Colonic mucosa (tissue), 4 donors: ENCODE results near the gene DUOX2. TPM values are rescaled to one million over a fixed set of nuclear protein-coding genes. Genes with fewer than 3 reads are reported as not detected.

Source experiments
- DNase-seq: peaks from one replicate; pipeline ENCODE4 v3.0.0-alpha.2; 2020
- H3K27ac ChIP-seq: fragments of 200-600 bp; one replicate; pipeline ENCODE4 v1.8.0; 2021
- H3K27me3 ChIP-seq: fragments of 200-600 bp; one replicate; pipeline ENCODE4 v1.8.0; 2021
- H3K36me3 ChIP-seq: fragments of 200-600 bp; one replicate; pipeline ENCODE4 v1.8.0; 2021
- H3K4me1 ChIP-seq: fragments of 200-600 bp; one replicate; pipeline ENCODE4 v1.8.0; 2021; ENCODE audit warnings: mild to moderate bottlenecking
- H3K4me3 ChIP-seq: fragments of 200-600 bp; one replicate; pipeline ENCODE4 v1.8.0; 2021
- H3K9ac ChIP-seq, 2 donors: one replicate each; pipeline ENCODE4 v1.7.0; 2013; ENCODE audit warnings: control low read depth in 2 of 2, low read depth in 2 of 2, low read length in 2 of 2
- H3K9me3 ChIP-seq: fragments of 200-600 bp; one replicate; pipeline ENCODE4 v1.8.0; 2021
- CTCF ChIP-seq: fragments of 200-600 bp; IDR thresholded peaks from one replicate; pipeline ENCODE4 v1.8.0; 2022; ENCODE audit warnings: antibody characterized with exemption, mild to moderate bottlenecking
- intact Hi-C: fragments of 100-400 bp; cut with DNase I; formaldehyde crosslinking; loops from one replicate; pipeline ENCODE4 v1.14.1; 2022
- total RNA-seq, 2 donors: library from RNA; stranded (reverse); fragmentation: NEBNext Ultra II Directional in 1 of 2; extraction: Animal tissue kit (Norgen Biotek cat#: 25700) in 1 of 2; gene quantifications; one replicate each; pipeline ENCODE4 v1.2.1, GENCODE V29; 2021
- donor health status: healthy.
- donor health status: DM: no; HTN: no; CAD: no.
- donor health status: DM: no; HTN: no; CAD: no.

DUOX2 gene
- total RNA-seq, 2 donors from 2014 or later: 40.0 to 111 TPM

DNA sequence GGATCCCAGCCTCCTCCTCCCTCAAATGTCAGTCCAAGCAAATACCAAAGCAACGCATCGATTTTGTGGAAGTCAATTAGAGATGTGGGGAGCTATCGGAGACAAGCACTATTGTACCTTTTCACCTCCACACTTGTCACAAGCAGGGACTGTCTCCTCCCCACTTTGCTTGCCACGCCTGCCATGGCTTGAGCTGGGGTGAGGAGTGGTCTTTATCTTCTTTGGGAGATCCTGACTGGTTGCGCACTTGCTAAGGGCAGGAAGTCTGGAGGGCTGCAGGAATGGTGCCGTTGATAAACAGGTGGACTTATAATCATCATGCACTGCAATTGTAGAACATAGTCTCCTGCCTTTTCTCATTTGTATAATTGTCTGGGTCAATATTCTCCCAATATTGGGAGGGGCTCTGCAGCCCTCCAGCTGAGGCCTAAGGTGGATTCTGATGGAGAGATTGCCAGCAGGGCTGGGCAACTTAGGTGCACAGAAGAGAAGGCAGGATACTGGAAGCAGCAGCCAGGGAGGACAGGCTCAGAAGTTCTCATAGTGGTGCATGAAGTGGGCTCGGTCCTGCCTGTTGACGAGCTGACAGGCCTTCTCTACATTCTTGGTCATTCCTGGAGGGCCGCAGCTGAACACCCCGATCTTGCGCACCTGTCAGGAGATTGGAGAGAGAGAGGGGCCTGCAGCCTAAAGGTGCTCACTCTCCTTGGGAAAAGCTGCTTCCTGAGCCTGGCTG is 20.2 kb downstream of the DUOX2 start:
- no peaks in the 10 kb centered on the region for H3K4me1 ChIP-seq
- no peaks in the 10 kb centered on the region for H3K36me3 ChIP-seq
- no peak overlapping the region for H3K27ac ChIP-seq
- TF ChIP-seq CTCF: no peak
- H3K4me3 ChIP-seq: no peak overlapping the region
- DNase-seq: no peak
- H3K9ac ChIP-seq: no peak overlapping the region
- no peaks in the 10 kb centered on the region for H3K27me3 ChIP-seq
- intact Hi-C loops: no loop called here
- no peaks in the 10 kb centered on the region for H3K9me3 ChIP-seq

DNA sequence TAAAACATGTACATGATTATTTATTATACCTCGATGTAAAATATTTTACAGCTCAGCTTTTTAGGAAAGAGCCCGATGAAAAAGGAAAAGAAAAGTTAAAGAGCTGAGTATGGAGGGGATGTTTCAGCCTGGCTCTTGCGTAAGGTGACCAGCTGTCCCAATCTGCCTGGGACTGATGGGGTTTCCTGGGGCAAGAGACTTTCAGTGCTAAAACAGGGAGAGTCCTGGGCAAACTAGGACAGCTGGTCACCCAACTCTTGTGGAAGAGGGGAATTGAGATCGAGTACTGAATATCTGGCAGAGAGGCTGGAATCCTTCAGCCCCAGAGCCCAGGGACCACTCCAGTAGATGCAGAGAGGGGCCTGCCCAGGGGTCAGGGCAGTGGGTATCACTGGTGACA is 21.0 kb downstream of the DUOX2 start:
- H3K4me1 ChIP-seq: no peaks in the 10 kb centered on the region
- TF ChIP-seq CTCF: no peak
- no peak overlapping the region for H3K4me3 ChIP-seq
- H3K9me3 ChIP-seq: no peaks in the 10 kb centered on the region
- no peak for DNase-seq
- no peaks in the 10 kb centered on the region for H3K36me3 ChIP-seq
- no peak overlapping the region for H3K27ac ChIP-seq
- intact Hi-C loops: no loop called here
- H3K9ac ChIP-seq: no peak overlapping the region
- H3K27me3 ChIP-seq: no peaks in the 10 kb centered on the region

GRCh38 chr15:45091576-45091975 is 22.4 kb downstream of the DUOX2 start:
- Histone ChIP-seq H3K27ac (no peak overlapping the region), H3K36me3 (no peaks in the 10 kb centered on the region), H3K4me3 (no peak overlapping the region), H3K9ac (no peak overlapping the region), H3K27me3 (no peaks in the 10 kb centered on the region), H3K4me1 (no peaks in the 10 kb centered on the region), H3K9me3 (no peaks in the 10 kb centered on the region)
- intact Hi-C loops: no loop called here
- no peak for TF ChIP-seq CTCF
- DNase-seq: no peak

- Histone ChIP-seq H3K27ac (no peak overlapping the region), H3K9me3 (no peaks in the 10 kb centered on the region), H3K4me3 (no peak overlapping the region), H3K27me3 (no peaks in the 10 kb centered on the region), H3K4me1 (no peaks in the 10 kb centered on the region), H3K36me3 (no peaks in the 10 kb centered on the region), H3K9ac (no peak overlapping the region)
- no peak for TF ChIP-seq CTCF
- intact Hi-C loops: no loop called here
- DNase-seq: no peak
Observed at GRCh38 chr15:45091161-45091560, 22.8 kb downstream of the DUOX2 start.

GRCh38 chr15:45089712-45090373 is 24.1 kb downstream of the DUOX2 start:
- no peak overlapping the region for H3K27ac ChIP-seq
- TF ChIP-seq CTCF: no peak
- no peaks in the 10 kb centered on the region for H3K36me3 ChIP-seq
- H3K4me3 ChIP-seq: no peak overlapping the region
- H3K27me3 ChIP-seq: no peaks in the 10 kb centered on the region
- H3K9ac ChIP-seq: no peak overlapping the region
- DNase-seq: no peak
- H3K4me1 ChIP-seq: no peaks in the 10 kb centered on the region
- H3K9me3 ChIP-seq: no peaks in the 10 kb centered on the region
- intact Hi-C loops: no loop called here
